Mesothelial cell of epicardium (in vitro differentiated cells): ENCODE results near the gene PHTF2. TPM values are rescaled to one million over a fixed set of nuclear protein-coding genes. Genes with fewer than 3 reads are reported as not detected.
A peak's percentile ranks its signal among the peaks of the same experiment; 100 is the strongest.

Experiments
- DNase-seq, 2 experiments: peaks; one replicate each; pipeline ENCODE4 v3.0.0; 2021; ENCODE audit warnings: low spot score in 2 of 2; ENCODE audit not compliant: unreplicated experiment in 2 of 2
- H3K27ac Mint-ChIP-seq: 2 replicates; pipeline ENCODE4 v1.8.0; 2021; ENCODE audit warnings: mixed read lengths
- H3K27me3 Mint-ChIP-seq: 2 replicates; pipeline ENCODE4 v1.8.0; 2021; ENCODE audit warnings: low read depth, mixed read lengths
- H3K36me3 Mint-ChIP-seq: 2 replicates; pipeline ENCODE4 v1.8.0; 2021; ENCODE audit warnings: mixed read lengths
- H3K4me1 Mint-ChIP-seq: 2 replicates; pipeline ENCODE4 v1.8.0; 2021; ENCODE audit warnings: mixed read lengths
- H3K4me3 Mint-ChIP-seq: 2 replicates; pipeline ENCODE4 v1.8.0; 2021; ENCODE audit warnings: mild to moderate bottlenecking, moderate library complexity, mixed read lengths
- H3K9me3 Mint-ChIP-seq: 2 replicates; pipeline ENCODE4 v1.8.0; 2021; ENCODE audit warnings: mixed read lengths
- CTCF ChIP-seq: fragments of 200-600 bp; sonication (generic); IDR thresholded peaks from one replicate; pipeline ENCODE4 v1.5.0; 2021; ENCODE audit warnings: antibody characterized with exemption; ENCODE audit not compliant: unreplicated experiment
- total RNA-seq: library from RNA; stranded (reverse); gene quantifications from 3 replicates; pipeline ENCODE4 v1.2.1, GENCODE V29; 2021

Gene PHTF2
- total RNA-seq: 36.1 to 38.2 TPM (median 37.5 TPM) in 3 replicates

GRCh38 chr7:77798394-77799077 lies at the start of gene PHTF2, which contains the start of gene TMEM60:
TSS of gene PHTF2 (plus strand) at chr7:77798773.
TSS of gene TMEM60 (minus strand) at chr7:77798434. CDS start at chr7:77794373, 4,061 bp downstream.
- no peaks in the 10 kb centered on the region for H3K9me3 Mint-ChIP-seq
- H3K36me3 Mint-ChIP-seq: peaks cover 12% of the 10 kb centered on the region
- DNase-seq: peak; percentile 99
- peak; percentile 30 for TF ChIP-seq CTCF
- H3K27me3 Mint-ChIP-seq: no peaks in the 10 kb centered on the region
- H3K4me3 Mint-ChIP-seq: peak within 1 kb of the TSS; percentile 95
- peaks cover 34% of the 10 kb centered on the region for H3K4me1 Mint-ChIP-seq
- peak within 1 kb of the TSS; percentile 96 for H3K27ac Mint-ChIP-seq

GRCh38 chr7:77752016-77752415 lies 46.6 kb upstream of the PHTF2 start:
- H3K36me3 Mint-ChIP-seq: peaks cover 15% of the 10 kb centered on the region
- H3K9me3 Mint-ChIP-seq: no peaks in the 10 kb centered on the region
- H3K27me3 Mint-ChIP-seq: no peaks in the 10 kb centered on the region
- peaks cover 10% of the 10 kb centered on the region for H3K4me1 Mint-ChIP-seq
- TF ChIP-seq CTCF: no peak
- H3K27ac Mint-ChIP-seq: peak overlapping the region; percentile 3
- H3K4me3 Mint-ChIP-seq: no peak overlapping the region
- no peak for DNase-seq

GRCh38 chr7:77753173-77753572 lies 45.4 kb upstream of the PHTF2 start:
- H3K27ac Mint-ChIP-seq: no peak overlapping the region
- H3K27me3 Mint-ChIP-seq: no peaks in the 10 kb centered on the region
- H3K9me3 Mint-ChIP-seq: no peaks in the 10 kb centered on the region
- H3K36me3 Mint-ChIP-seq: peaks cover 9% of the 10 kb centered on the region
- H3K4me1 Mint-ChIP-seq: peaks cover 10% of the 10 kb centered on the region
- no peak for TF ChIP-seq CTCF
- no peak for DNase-seq
- no peak overlapping the region for H3K4me3 Mint-ChIP-seq

DNA sequence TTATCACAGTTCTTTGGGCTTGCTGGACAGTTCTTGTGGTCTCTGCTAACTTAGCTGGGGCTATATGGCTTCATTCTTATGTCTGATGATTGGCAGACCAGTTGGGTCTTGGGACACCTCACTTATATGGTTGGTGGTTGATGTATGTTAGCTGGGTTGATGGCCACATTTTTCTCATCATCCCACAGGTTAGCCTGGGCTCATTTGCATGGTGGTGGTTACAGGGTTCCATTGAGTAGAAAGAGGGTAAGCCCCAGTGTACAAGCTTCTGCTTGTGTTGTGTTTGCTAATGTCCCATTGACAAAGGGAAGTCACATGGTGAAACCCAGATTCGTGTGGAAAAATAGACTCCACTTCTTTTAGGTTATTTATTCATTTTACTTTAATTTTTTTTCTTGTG lies 41.0 kb upstream of the PHTF2 start:
- no peak for DNase-seq
- no peak overlapping the region for H3K4me3 Mint-ChIP-seq
- peaks cover 7% of the 10 kb centered on the region for H3K4me1 Mint-ChIP-seq
- no peak for TF ChIP-seq CTCF
- peaks cover 1% of the 10 kb centered on the region for H3K36me3 Mint-ChIP-seq
- H3K9me3 Mint-ChIP-seq: no peaks in the 10 kb centered on the region
- no peaks in the 10 kb centered on the region for H3K27me3 Mint-ChIP-seq
- peak overlapping the region; percentile 53 for H3K27ac Mint-ChIP-seq

DNA sequence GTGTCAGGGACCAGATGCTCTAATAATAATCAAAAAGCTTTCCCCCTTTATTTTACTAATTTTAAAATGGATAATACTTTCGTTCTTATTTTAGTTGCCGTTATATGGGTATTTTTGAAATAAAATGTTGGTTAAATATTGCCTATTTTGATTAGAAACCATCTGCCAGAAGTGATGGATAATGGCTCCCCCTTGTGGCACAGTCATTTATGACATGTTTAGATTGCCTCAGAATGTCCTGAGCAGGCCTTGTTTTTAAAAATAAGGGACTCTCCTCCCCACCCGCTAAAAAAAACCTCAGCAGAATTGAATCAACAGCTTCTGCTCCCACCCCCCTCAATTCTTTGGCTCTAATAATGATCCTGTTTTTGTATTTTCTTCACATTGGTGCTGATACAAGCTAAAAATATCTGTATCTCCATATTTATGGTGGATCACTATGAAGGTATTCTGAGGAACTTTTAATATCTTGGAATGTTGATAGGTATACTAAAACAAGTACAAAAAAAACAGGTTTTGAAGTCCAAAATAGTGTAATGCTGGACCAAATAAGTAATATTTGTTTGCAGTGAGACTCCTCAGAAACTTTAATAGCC lies 39.2 kb upstream of the PHTF2 start:
- peaks cover 2% of the 10 kb centered on the region for H3K4me1 Mint-ChIP-seq
- H3K27ac Mint-ChIP-seq: no peak overlapping the region
- peak in 1 of 2 experiments; percentile 62 for DNase-seq
- TF ChIP-seq CTCF: peak; percentile 89
- H3K27me3 Mint-ChIP-seq: no peaks in the 10 kb centered on the region
- H3K36me3 Mint-ChIP-seq: peaks cover 1% of the 10 kb centered on the region
- no peaks in the 10 kb centered on the region for H3K9me3 Mint-ChIP-seq
- H3K4me3 Mint-ChIP-seq: no peak overlapping the region
